ENCODE data around the gene OSBPL10.
A peak's percentile ranks its signal among the peaks of the same experiment; 100 is the strongest.

Gene OSBPL10

GRCh38 chr3:31934018-31934417 lies 47.0 kb downstream of the OSBPL10 start:
- no peaks in the 10 kb centered on the region for H3K27me3 ChIP-seq (ENCODE audit: control insufficient read depth in 5 of 5, insufficient read depth in 4 of 5, low read length in 5 of 5)
- no peaks in the 10 kb centered on the region for H3K36me3 ChIP-seq (ENCODE audit: control insufficient read depth in 5 of 5, insufficient read depth in 5 of 5, low read length in 5 of 5)
- H3K27ac ChIP-seq (ENCODE audit: low read depth, low read length): no peak overlapping the region
- H3K4me1 ChIP-seq (ENCODE audit: control insufficient read depth in 5 of 5, insufficient read depth in 5 of 5, low read length in 5 of 5): peaks cover 0 to 17% (median 0%) of the 10 kb centered on the region in 5 donors
- no peak overlapping the region for H3K4me3 ChIP-seq (ENCODE audit: low read depth in 1 of 5, low read length in 5 of 5)
- H3K9me3 ChIP-seq (ENCODE audit: control insufficient read depth in 5 of 5, low read length in 5 of 5): no peaks in the 10 kb centered on the region
- peak overlapping the region in 1 of 5 donors; percentile 7 for H3K9ac ChIP-seq (ENCODE audit: low read length in 5 of 5)

GRCh38 chr3:31932990-31933389 lies 48.1 kb downstream of the OSBPL10 start:
- H3K27me3 ChIP-seq (ENCODE audit: control insufficient read depth in 5 of 5, insufficient read depth in 4 of 5, low read length in 5 of 5): no peaks in the 10 kb centered on the region
- H3K9ac ChIP-seq (ENCODE audit: low read length in 5 of 5): no peak overlapping the region
- H3K27ac ChIP-seq (ENCODE audit: low read depth, low read length): no peak overlapping the region
- no peaks in the 10 kb centered on the region for H3K36me3 ChIP-seq (ENCODE audit: control insufficient read depth in 5 of 5, insufficient read depth in 5 of 5, low read length in 5 of 5)
- no peak overlapping the region for H3K4me3 ChIP-seq (ENCODE audit: low read depth in 1 of 5, low read length in 5 of 5)
- peaks cover 0 to 17% (median 0%) of the 10 kb centered on the region in 5 donors for H3K4me1 ChIP-seq (ENCODE audit: control insufficient read depth in 5 of 5, insufficient read depth in 5 of 5, low read length in 5 of 5)
- no peaks in the 10 kb centered on the region for H3K9me3 ChIP-seq (ENCODE audit: control insufficient read depth in 5 of 5, low read length in 5 of 5)

- Histone ChIP-seq H3K27me3 (ENCODE audit: control insufficient read depth in 5 of 5, insufficient read depth in 4 of 5, low read length in 5 of 5) (no peaks in the 10 kb centered on the region), H3K27ac (ENCODE audit: low read depth, low read length) (no peak overlapping the region), H3K4me1 (ENCODE audit: control insufficient read depth in 5 of 5, insufficient read depth in 5 of 5, low read length in 5 of 5) (peaks cover 0 to 7% (median 0%) of the 10 kb centered on the region in 5 donors), H3K9me3 (ENCODE audit: control insufficient read depth in 5 of 5, low read length in 5 of 5) (no peaks in the 10 kb centered on the region), H3K4me3 (ENCODE audit: low read depth in 1 of 5, low read length in 5 of 5) (no peak overlapping the region), H3K9ac (ENCODE audit: low read length in 5 of 5) (no peak overlapping the region), H3K36me3 (ENCODE audit: control insufficient read depth in 5 of 5, insufficient read depth in 5 of 5, low read length in 5 of 5) (no peaks in the 10 kb centered on the region)
These were observed 51.1 kb downstream of the OSBPL10 start for GRCh38 chr3:31929826-31930502.

GRCh38 chr3:31927811-31928210 lies 53.3 kb downstream of the OSBPL10 start:
- Histone ChIP-seq H3K27me3 (ENCODE audit: control insufficient read depth in 5 of 5, insufficient read depth in 4 of 5, low read length in 5 of 5) (no peaks in the 10 kb centered on the region), H3K27ac (ENCODE audit: low read depth, low read length) (no peak overlapping the region), H3K36me3 (ENCODE audit: control insufficient read depth in 5 of 5, insufficient read depth in 5 of 5, low read length in 5 of 5) (no peaks in the 10 kb centered on the region), H3K9ac (ENCODE audit: low read length in 5 of 5) (no peak overlapping the region), H3K4me3 (ENCODE audit: low read depth in 1 of 5, low read length in 5 of 5) (no peak overlapping the region), H3K4me1 (ENCODE audit: control insufficient read depth in 5 of 5, insufficient read depth in 5 of 5, low read length in 5 of 5) (no peaks in the 10 kb centered on the region), H3K9me3 (ENCODE audit: control insufficient read depth in 5 of 5, low read length in 5 of 5) (no peaks in the 10 kb centered on the region)

GRCh38 chr3:31926543-31926942 lies 54.5 kb downstream of the OSBPL10 start:
- Histone ChIP-seq H3K9me3 (ENCODE audit: control insufficient read depth in 5 of 5, low read length in 5 of 5) (no peaks in the 10 kb centered on the region), H3K27ac (ENCODE audit: low read depth, low read length) (no peak overlapping the region), H3K9ac (ENCODE audit: low read length in 5 of 5) (no peak overlapping the region), H3K4me1 (ENCODE audit: control insufficient read depth in 5 of 5, insufficient read depth in 5 of 5, low read length in 5 of 5) (no peaks in the 10 kb centered on the region), H3K27me3 (ENCODE audit: control insufficient read depth in 5 of 5, insufficient read depth in 4 of 5, low read length in 5 of 5) (no peaks in the 10 kb centered on the region), H3K36me3 (ENCODE audit: control insufficient read depth in 5 of 5, insufficient read depth in 5 of 5, low read length in 5 of 5) (no peaks in the 10 kb centered on the region), H3K4me3 (ENCODE audit: low read depth in 1 of 5, low read length in 5 of 5) (no peak overlapping the region)

GRCh38 chr3:31925271-31925630 lies 55.8 kb downstream of the OSBPL10 start:
- Histone ChIP-seq H3K9ac (ENCODE audit: low read length in 5 of 5) (no peak overlapping the region), H3K36me3 (ENCODE audit: control insufficient read depth in 5 of 5, insufficient read depth in 5 of 5, low read length in 5 of 5) (no peaks in the 10 kb centered on the region), H3K4me1 (ENCODE audit: control insufficient read depth in 5 of 5, insufficient read depth in 5 of 5, low read length in 5 of 5) (no peaks in the 10 kb centered on the region), H3K27ac (ENCODE audit: low read depth, low read length) (no peak overlapping the region), H3K9me3 (ENCODE audit: control insufficient read depth in 5 of 5, low read length in 5 of 5) (peaks cover 3 to 6% (median 4%) of the 10 kb centered on the region in 5 donors), H3K27me3 (ENCODE audit: control insufficient read depth in 5 of 5, insufficient read depth in 4 of 5, low read length in 5 of 5) (no peaks in the 10 kb centered on the region), H3K4me3 (ENCODE audit: low read depth in 1 of 5, low read length in 5 of 5) (no peak overlapping the region)

- H3K4me3 ChIP-seq (ENCODE audit: low read depth in 1 of 5, low read length in 5 of 5): no peak overlapping the region
- no peak overlapping the region for H3K9ac ChIP-seq (ENCODE audit: low read length in 5 of 5)
- H3K4me1 ChIP-seq (ENCODE audit: control insufficient read depth in 5 of 5, insufficient read depth in 5 of 5, low read length in 5 of 5): no peaks in the 10 kb centered on the region
- no peaks in the 10 kb centered on the region for H3K36me3 ChIP-seq (ENCODE audit: control insufficient read depth in 5 of 5, insufficient read depth in 5 of 5, low read length in 5 of 5)
- H3K27ac ChIP-seq (ENCODE audit: low read depth, low read length): no peak overlapping the region
- H3K27me3 ChIP-seq (ENCODE audit: control insufficient read depth in 5 of 5, insufficient read depth in 4 of 5, low read length in 5 of 5): no peaks in the 10 kb centered on the region
- peaks cover 5 to 11% (median 6%) of the 10 kb centered on the region in 5 donors for H3K9me3 ChIP-seq (ENCODE audit: control insufficient read depth in 5 of 5, low read length in 5 of 5)
These were observed 56.3 kb downstream of the OSBPL10 start for GRCh38 chr3:31924610-31925270.

- Histone ChIP-seq H3K4me1 (ENCODE audit: control insufficient read depth in 5 of 5, insufficient read depth in 5 of 5, low read length in 5 of 5) (peaks cover 0 to 11% (median 0%) of the 10 kb centered on the region in 5 donors), H3K27me3 (ENCODE audit: control insufficient read depth in 5 of 5, insufficient read depth in 4 of 5, low read length in 5 of 5) (no peaks in the 10 kb centered on the region), H3K4me3 (ENCODE audit: low read depth in 1 of 5, low read length in 5 of 5) (no peak overlapping the region), H3K9me3 (ENCODE audit: control insufficient read depth in 5 of 5, low read length in 5 of 5) (peaks cover 5 to 14% (median 6%) of the 10 kb centered on the region in 5 donors), H3K9ac (ENCODE audit: low read length in 5 of 5) (no peak overlapping the region), H3K36me3 (ENCODE audit: control insufficient read depth in 5 of 5, insufficient read depth in 5 of 5, low read length in 5 of 5) (no peaks in the 10 kb centered on the region), H3K27ac (ENCODE audit: low read depth, low read length) (no peak overlapping the region)
These were observed 58.1 kb downstream of the OSBPL10 start for GRCh38 chr3:31922962-31923361.

- H3K36me3 ChIP-seq (ENCODE audit: control insufficient read depth in 5 of 5, insufficient read depth in 5 of 5, low read length in 5 of 5): no peaks in the 10 kb centered on the region
- no peaks in the 10 kb centered on the region for H3K27me3 ChIP-seq (ENCODE audit: control insufficient read depth in 5 of 5, insufficient read depth in 4 of 5, low read length in 5 of 5)
- H3K27ac ChIP-seq (ENCODE audit: low read depth, low read length): no peak overlapping the region
- H3K4me1 ChIP-seq (ENCODE audit: control insufficient read depth in 5 of 5, insufficient read depth in 5 of 5, low read length in 5 of 5): peaks cover 0 to 20% (median 9%) of the 10 kb centered on the region in 5 donors
- H3K9ac ChIP-seq (ENCODE audit: low read length in 5 of 5): no peak overlapping the region
- peaks cover 5 to 14% (median 6%) of the 10 kb centered on the region in 5 donors for H3K9me3 ChIP-seq (ENCODE audit: control insufficient read depth in 5 of 5, low read length in 5 of 5)
- H3K4me3 ChIP-seq (ENCODE audit: low read depth in 1 of 5, low read length in 5 of 5): no peak overlapping the region
These were observed 59.2 kb downstream of the OSBPL10 start for GRCh38 chr3:31921837-31922236.

GRCh38 chr3:31920310-31920709 lies 60.8 kb downstream of the OSBPL10 start:
- peaks cover 5 to 14% (median 6%) of the 10 kb centered on the region in 5 donors for H3K9me3 ChIP-seq (ENCODE audit: control insufficient read depth in 5 of 5, low read length in 5 of 5)
- H3K27ac ChIP-seq (ENCODE audit: low read depth, low read length): no peak overlapping the region
- peaks cover 0 to 24% (median 11%) of the 10 kb centered on the region in 5 donors for H3K4me1 ChIP-seq (ENCODE audit: control insufficient read depth in 5 of 5, insufficient read depth in 5 of 5, low read length in 5 of 5)
- H3K9ac ChIP-seq (ENCODE audit: low read length in 5 of 5): no peak overlapping the region
- H3K36me3 ChIP-seq (ENCODE audit: control insufficient read depth in 5 of 5, insufficient read depth in 5 of 5, low read length in 5 of 5): no peaks in the 10 kb centered on the region
- H3K4me3 ChIP-seq (ENCODE audit: low read depth in 1 of 5, low read length in 5 of 5): no peak overlapping the region
- no peaks in the 10 kb centered on the region for H3K27me3 ChIP-seq (ENCODE audit: control insufficient read depth in 5 of 5, insufficient read depth in 4 of 5, low read length in 5 of 5)

All from subcutaneous abdominal adipose tissue (tissue), 5 donors.